ENCODE results near the gene EIF2AK3.

Gene EIF2AK3

DNA sequence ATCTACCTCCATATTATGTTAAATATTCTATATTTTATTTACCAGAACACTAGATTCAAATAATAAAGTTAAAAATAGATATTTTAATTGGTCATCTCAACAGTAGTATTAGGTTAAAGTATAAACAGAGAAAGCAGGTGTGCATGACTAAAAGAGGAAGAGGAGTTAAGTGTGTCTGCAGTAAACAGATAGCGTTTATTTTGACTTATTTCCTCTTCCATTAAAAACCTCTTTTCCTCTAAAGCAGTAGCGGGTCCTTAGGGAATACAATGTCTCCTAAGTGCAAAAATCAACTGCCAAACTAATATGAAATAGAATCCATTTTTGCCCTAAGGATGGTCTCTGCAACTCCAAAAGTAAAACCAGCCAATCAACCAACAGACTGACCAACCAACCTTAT is 27.7 kb downstream of the EIF2AK3 start:
- CTCF ChIA-PET: interaction anchor here (0.9 to 1.8 kb wide), 4 partner anchors 8 to 71 kb away, joined by 3 to 5 read pairs (median 4); no protein-coding TSS in a partner anchor
- Histone ChIP-seq H3K4me3 (ENCODE audit: low read depth, low read length) (no peak overlapping the region), H3K27ac (ENCODE audit: extremely low read depth, low read depth, low read length) (no peak overlapping the region; the same call in 1 of the 2 replicates), H3K4me1 (ENCODE audit: control insufficient read depth, insufficient read depth, low read length) (peaks cover 11% of the 10 kb centered on the region), H3K36me3 (ENCODE audit: control insufficient read depth in 2 of 2, insufficient read depth in 1 of 2, low read length in 2 of 2) (peaks cover 0 to 4% of the 10 kb centered on the region in 2 experiments; a peak in 1 of 3 replicates), H3K9me3 (ENCODE audit: control insufficient read depth, insufficient read depth, low read depth, low read length) (no peaks in the 10 kb centered on the region)
- TF ChIP-seq ZNF707 (tag by site-specific recombination; IDR thresholded peaks at IDR 0.05) (no peak), ZNF211 (tag by site-specific recombination; IDR thresholded peaks at IDR 0.05; ENCODE audit: low read depth) (no peak), ZNF184 (tag by site-specific recombination; IDR thresholded peaks at IDR 0.05) (no peak), ZFP37 (tag by site-specific recombination; IDR thresholded peaks at IDR 0.05) (no peak), ZNF623 (tag by site-specific recombination; IDR thresholded peaks at IDR 0.05) (no peak), ZNF843 (tag by site-specific recombination; IDR thresholded peaks at IDR 0.05) (no peak), ZBTB8A (tag by site-specific recombination; IDR thresholded peaks at IDR 0.05) (no peak), KLF10 (tag by site-specific recombination; IDR thresholded peaks at IDR 0.05) (no peak), ZNF16 (tag by site-specific recombination; IDR thresholded peaks at IDR 0.05; ENCODE audit: low read depth) (no peak), ZNF416 (tag by site-specific recombination; IDR thresholded peaks at IDR 0.05) (no peak), HOXC10 (CRISPR knock-in tag; IDR thresholded peaks at IDR 0.05) (no peak), ZNF133 (tag by site-specific recombination; IDR thresholded peaks at IDR 0.05) (no peak), ZNF146 (tag by site-specific recombination; IDR thresholded peaks at IDR 0.05) (no peak)
- TF ChIP-seq, protein P1, sequence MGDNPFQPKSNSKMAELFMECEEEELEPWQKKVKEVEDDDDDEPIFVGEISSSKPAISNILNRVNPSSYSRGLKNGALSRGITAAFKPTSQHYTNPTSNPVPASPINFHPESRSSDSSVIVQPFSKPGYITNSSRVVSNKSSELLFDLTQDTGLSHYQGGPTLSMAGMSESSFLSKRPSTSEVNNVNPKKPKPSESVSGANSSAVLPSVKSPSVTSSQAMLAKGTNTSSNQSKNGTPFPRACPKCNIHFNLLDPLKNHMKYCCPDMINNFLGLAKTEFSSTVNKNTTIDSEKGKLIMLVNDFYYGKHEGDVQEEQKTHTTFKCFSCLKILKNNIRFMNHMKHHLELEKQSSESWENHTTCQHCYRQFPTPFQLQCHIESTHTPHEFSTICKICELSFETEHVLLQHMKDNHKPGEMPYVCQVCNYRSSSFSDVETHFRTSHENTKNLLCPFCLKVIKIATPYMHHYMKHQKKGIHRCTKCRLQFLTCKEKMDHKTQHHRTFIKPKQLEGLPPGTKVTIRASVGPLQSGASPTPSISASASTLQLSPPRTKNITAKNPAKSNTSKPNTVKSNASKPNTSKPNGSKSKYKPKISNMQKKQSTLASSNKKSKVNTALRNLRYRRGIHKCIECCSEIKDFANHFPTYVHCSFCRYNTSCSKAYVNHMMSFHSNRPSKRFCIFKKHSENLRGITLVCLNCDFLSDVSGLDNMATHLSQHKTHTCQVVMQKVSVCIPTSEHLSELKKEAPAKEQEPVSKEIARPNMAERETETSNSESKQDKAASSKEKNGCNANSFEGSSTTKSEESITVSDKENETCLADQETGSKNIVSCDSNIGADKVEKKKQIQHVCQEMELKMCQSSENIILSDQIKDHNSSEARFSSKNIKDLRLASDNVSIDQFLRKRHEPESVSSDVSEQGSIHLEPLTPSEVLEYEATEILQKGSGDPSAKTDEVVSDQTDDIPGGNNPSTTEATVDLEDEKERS (tag by site-specific recombination; IDR thresholded peaks at IDR 0.05): no peak
- TF ChIP-seq, protein P2, sequence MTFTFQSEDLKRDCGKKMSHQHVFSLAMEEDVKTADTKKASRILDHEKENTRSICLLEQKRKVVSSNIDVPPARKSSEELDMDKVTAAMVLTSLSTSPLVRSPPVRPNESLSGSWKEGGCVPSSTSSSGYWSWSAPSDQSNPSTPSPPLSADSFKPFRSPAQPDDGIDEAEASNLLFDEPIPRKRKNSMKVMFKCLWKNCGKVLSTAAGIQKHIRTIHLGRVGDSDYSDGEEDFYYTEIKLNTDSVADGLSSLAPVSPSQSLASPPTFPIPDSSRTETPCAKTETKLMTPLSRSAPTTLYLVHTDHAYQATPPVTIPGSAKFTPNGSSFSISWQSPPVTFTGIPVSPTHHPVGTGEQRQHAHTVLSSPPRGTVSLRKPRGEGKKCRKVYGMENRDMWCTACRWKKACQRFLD (tag by site-specific recombination; IDR thresholded peaks at IDR 0.05): no peak
- TF ChIP-seq, protein P3, sequence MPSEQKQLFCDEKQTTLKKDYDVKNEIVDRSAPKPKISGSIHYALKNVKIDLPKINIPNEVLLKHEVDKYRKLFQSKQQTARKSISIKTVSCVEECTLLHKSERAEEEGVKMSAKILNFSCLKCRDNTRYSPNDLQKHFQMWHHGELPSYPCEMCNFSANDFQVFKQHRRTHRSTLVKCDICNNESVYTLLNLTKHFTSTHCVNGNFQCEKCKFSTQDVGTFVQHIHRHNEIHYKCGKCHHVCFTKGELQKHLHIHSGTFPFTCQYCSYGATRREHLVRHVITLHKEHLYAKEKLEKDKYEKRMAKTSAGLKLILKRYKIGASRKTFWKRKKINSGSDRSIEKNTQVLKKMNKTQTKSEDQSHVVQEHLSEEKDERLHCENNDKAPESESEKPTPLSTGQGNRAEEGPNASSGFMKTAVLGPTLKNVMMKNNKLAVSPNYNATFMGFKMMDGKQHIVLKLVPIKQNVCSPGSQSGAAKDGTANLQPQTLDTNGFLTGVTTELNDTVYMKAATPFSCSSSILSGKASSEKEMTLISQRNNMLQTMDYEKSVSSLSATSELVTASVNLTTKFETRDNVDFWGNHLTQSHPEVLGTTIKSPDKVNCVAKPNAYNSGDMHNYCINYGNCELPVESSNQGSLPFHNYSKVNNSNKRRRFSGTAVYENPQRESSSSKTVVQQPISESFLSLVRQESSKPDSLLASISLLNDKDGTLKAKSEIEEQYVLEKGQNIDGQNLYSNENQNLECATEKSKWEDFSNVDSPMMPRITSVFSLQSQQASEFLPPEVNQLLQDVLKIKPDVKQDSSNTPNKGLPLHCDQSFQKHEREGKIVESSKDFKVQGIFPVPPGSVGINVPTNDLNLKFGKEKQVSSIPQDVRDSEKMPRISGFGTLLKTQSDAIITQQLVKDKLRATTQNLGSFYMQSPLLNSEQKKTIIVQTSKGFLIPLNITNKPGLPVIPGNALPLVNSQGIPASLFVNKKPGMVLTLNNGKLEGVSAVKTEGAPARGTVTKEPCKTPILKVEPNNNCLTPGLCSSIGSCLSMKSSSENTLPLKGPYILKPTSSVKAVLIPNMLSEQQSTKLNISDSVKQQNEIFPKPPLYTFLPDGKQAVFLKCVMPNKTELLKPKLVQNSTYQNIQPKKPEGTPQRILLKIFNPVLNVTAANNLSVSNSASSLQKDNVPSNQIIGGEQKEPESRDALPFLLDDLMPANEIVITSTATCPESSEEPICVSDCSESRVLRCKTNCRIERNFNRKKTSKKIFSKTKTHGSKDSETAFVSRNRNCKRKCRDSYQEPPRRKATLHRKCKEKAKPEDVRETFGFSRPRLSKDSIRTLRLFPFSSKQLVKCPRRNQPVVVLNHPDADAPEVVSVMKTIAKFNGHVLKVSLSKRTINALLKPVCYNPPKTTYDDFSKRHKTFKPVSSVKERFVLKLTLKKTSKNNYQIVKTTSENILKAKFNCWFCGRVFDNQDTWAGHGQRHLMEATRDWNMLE (tag by site-specific recombination; conservative IDR thresholded peaks at IDR 0.05; ENCODE audit: low read depth): no peak
- POLR2A ChIA-PET: interaction anchor here (0.6 to 2.2 kb wide), 4 partner anchors 25 to 60 kb away, joined by 3 to 19 read pairs (median 3); partner anchors contain the start of gene EIF2AK3

DNA sequence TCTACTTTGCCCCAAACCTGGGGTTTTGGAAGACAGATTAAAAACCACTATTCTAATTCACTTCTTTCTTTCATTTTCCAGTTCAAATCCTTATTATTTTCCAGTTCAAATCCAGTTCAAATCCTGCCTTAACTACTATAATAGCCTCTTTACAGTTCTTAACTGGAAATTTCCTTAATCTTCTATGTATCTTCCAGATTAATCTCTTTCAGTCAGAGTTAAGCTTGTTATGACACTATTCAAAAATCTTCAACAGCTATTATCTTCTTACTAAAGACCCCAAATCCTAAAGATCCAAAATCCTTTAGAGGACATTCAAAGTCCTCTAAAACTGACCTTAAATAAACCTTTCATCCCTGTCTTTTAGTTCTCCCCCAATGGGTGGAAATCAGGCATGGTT is 30.1 kb downstream of the EIF2AK3 start:
- H3K9me3 ChIP-seq (ENCODE audit: control insufficient read depth, insufficient read depth, low read depth, low read length): no peaks in the 10 kb centered on the region

More for the DNA sequence above, 30.1 kb downstream of the EIF2AK3 start:
- no peak overlapping the region for H3K4me3 ChIP-seq (ENCODE audit: low read depth, low read length)
- H3K27ac ChIP-seq (ENCODE audit: extremely low read depth, low read depth, low read length): no peak overlapping the region
- peaks cover 11% of the 10 kb centered on the region for H3K4me1 ChIP-seq (ENCODE audit: control insufficient read depth, insufficient read depth, low read length)
- ChIA-PET POLR2A (interaction anchor here (2.4 kb wide), 1 partner anchor 31 kb away, joined by 5 read pairs; no protein-coding TSS in a partner anchor), CTCF (interaction anchor here (10.3 kb wide), 1 partner anchor 73 kb away, joined by 220 read pairs; no protein-coding TSS in a partner anchor)
- TF ChIP-seq ZNF10 (tag by site-specific recombination; IDR thresholded peaks at IDR 0.05) (no peak), ZNF132 (tag by site-specific recombination; IDR thresholded peaks at IDR 0.05; ENCODE audit: borderline replicate concordance) (no peak), WT1 (tag by site-specific recombination; IDR thresholded peaks at IDR 0.05) (no peak), ZNF610 (tag by site-specific recombination; IDR thresholded peaks at IDR 0.05; ENCODE audit: borderline replicate concordance) (no peak), MYNN (tag by site-specific recombination; IDR thresholded peaks at IDR 0.05; ENCODE audit: borderline replicate concordance) (no peak), ZNF184 (tag by site-specific recombination; IDR thresholded peaks at IDR 0.05) (no peak), ZNF529 (tag by site-specific recombination; IDR thresholded peaks at IDR 0.05; ENCODE audit: insufficient replicate concordance) (no peak), ZSCAN16 (tag by site-specific recombination; IDR thresholded peaks at IDR 0.05) (no peak), ZNF571 (tag by site-specific recombination; IDR thresholded peaks at IDR 0.05) (no peak), ZNF544 (tag by site-specific recombination; IDR thresholded peaks at IDR 0.05) (no peak)
- peaks cover 12% of the 10 kb centered on the region in 2 experiments for H3K36me3 ChIP-seq (ENCODE audit: control insufficient read depth in 2 of 2, insufficient read depth in 1 of 2, low read length in 2 of 2)
